DMS53 treated with DMSO at 0.1 percent for 48 hours (cell line): ENCODE measurements around the gene ST6GALNAC2.

Source experiments
- DNase-seq: peaks from one replicate; lab custom pipeline; 2025; ENCODE audit not compliant: unreplicated experiment; lab: John Stamatoyannopoulos, UW

The ST6GALNAC2 gene

DNA sequence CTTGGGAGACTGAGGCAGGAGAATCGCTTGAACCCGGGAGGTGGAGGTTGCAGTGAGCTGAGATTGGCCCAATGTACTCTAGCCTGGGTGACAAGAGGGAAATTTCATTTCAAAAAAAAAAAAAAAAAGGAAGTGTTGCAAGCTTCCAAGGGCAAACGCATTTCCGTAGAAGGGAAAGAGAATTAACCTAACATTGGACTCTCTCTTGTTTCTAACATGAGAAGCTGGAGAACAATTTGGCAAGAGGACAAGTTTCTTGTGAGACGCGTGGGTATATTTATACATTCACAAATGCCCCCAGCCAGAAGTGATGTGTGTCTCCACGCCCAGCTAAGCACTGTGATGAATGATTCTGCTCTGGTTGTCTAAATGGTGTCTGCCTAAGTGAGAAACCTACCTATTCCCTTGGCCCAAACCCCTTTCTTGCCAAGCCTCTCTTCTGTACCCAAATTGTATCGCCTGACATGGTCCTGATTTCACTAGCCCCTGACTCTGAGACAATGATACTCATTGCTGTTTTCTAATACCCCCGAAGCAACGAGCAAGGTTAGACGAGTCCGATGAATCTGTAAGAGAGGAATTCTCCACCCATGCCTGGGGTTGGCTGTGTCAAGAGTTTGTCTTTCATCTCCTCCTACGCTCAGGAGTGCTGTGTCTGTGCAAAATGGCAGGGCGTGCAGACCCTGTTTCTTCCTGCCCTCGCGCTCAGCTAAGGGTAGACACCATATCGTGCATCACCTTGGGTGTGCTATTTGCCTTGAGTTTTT lies 14.2 kb upstream of the ST6GALNAC2 start:
- DNase-seq, result no peak

GRCh38 chr17:76598004-76598439 lies 12.4 kb upstream of the ST6GALNAC2 start:
- peak; percentile 79 for DNase-seq

GRCh38 chr17:76597156-76598003 lies 11.7 kb upstream of the ST6GALNAC2 start:
- no peak for DNase-seq

GRCh38 chr17:76594690-76595089 lies 9.0 kb upstream of the ST6GALNAC2 start:
- DNase-seq, result no peak

DNA sequence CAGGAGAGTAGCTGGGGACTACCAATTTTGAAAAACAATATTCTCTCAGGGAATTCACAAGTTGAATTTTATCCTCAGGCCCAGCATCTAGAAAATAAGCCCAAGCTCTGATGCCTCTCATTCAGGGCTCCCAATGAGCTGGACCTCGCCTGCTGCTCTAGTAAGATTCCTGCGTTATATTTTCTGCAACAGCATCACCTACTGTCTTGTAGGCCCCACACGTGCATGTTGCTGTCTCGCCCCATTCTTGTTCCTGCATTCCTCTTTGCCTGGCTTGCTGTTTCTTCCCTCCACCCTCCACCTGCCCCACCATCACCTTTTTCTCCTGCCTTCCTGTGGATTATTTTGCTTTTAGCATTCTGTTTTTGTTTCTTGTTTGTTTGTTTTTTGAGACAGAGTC lies 8.3 kb upstream of the ST6GALNAC2 start:
- no peak for DNase-seq

DNA sequence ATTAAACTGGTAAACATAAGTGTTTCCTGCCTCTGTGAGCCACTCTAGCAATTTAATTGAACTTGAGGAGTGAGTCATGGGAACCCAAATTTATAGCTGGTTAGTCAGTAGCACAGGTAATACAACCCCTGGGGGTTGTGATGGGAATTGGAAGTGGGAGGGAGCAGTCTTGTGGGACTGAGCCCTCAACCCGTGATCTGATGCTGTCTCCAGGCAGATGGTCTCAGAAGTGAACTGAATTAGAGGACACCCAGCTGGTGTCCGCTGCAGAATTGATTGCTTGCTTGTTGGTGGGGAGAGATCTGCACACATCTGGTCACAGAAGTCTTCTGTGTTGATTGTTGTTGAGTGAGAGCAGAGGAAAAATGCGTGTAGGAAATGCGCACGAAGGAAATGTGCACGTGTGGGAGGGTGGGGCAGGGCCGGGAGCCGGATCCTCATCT lies 7.7 kb upstream of the ST6GALNAC2 start:
- DNase-seq, result no peak

DNA sequence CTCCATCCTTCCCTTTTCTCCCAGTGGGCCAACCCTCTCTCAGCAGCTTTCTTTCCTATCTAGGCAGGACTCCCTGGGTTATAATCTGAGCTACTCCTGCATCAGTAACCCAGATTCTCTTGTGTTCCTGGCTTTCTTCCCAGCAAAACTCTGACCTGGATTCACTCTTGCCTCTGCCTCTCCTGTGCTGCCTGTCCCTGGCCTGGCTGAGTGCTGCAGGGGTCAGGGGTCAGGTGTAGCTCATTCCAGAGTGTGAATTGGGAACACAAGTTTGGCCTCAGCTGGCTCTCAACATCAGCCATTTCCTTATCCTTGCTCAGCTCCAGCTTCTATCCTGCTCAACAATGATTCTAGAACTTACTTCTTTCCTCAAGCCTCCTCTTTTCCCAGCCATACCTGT lies 2.5 kb upstream of the ST6GALNAC2 start:
- no peak for DNase-seq

DNA sequence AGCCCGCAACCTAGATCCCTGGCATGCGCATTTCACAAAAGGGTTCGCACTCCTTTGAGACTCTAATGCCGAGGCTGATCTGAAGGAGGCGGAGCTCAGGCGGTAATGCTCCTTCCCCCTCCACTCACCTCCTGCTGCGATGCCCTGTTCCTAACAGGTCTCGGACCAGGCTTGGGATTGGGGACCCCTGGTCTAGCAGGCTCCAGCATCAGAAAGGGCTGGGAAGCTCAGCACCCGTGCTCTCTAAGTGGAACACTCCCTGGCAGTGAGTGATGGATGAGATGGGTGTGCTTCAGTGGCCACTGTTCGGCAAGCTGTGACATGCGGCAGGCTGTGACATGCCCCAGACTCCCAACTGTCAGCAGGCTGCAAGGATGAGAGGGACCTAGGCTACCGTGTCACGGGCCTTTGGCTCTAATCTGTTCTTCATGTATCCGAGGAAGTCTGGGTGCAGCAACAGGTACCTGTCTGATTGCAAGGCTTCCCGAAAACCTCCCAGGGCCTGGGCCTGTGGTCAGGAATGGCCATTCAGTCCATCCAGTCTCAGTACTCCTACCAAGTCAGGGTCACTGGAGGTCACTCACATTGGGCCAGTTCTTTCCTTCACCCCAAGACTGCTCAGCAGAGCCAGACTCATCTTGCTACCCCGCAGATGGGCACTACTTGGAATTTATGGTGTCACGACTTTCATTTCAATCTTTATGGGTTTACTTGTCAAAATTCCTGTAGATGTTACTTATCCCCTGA lies 1.3 kb upstream of the ST6GALNAC2 start:
- DNase-seq, result no peak

GRCh38 chr17:76585033-76585648 lies 519 bp downstream of the ST6GALNAC2 start:
- no peak for DNase-seq

- DNase-seq, result no peak
Measured at GRCh38 chr17:76584427-76585032, 1.1 kb downstream of the ST6GALNAC2 start.

GRCh38 chr17:76582660-76583059 lies 3.0 kb downstream of the ST6GALNAC2 start:
- DNase-seq, result no peak

GRCh38 chr17:76581515-76581914 lies 4.1 kb downstream of the ST6GALNAC2 start:
- no peak for DNase-seq

- no peak for DNase-seq
Measured at GRCh38 chr17:76579281-76579680, 6.4 kb downstream of the ST6GALNAC2 start.

GRCh38 chr17:76578376-76578775 lies 7.3 kb downstream of the ST6GALNAC2 start:
- no peak for DNase-seq

DNA sequence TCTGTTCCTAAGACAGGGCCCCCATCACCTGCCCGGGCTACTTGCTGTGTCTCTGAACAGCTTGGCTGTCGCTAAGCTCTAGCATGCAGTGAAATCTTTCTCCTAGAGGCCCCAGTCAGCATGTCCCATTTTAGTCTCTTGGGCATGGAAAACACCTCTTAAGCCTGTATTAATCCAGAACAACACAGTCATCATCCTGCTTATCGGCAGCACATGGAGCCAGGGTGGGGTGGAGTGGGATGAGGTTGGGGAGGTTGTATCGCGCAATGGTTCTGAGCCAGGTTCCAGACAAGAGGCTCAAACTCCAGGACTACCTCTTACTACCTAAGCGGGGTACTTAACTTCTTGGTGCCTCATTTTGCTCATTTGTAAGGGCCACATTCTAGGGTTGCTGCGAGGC lies 7.8 kb downstream of the ST6GALNAC2 start:
- no peak for DNase-seq

- DNase-seq, result no peak
Measured at GRCh38 chr17:76576189-76576588, 9.5 kb downstream of the ST6GALNAC2 start.

DNA sequence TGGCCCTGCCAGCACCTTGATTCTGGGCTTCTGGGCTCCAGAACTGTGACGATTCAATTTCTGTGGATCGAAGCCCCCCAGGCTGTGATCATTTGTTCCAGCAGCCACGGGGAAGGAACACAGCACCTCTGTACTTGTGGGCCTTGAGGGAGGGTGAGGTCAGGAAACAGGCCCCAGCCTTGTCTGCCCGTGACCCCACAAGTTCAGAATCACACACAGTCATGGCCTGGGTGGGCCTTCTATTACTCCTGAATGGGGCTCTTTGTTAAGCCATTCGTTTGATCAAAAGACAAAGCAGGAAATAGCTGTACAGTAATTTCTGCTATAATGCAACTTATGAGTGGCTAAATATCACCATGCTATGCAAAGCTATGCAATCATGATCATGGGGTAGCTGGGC lies 10.1 kb downstream of the ST6GALNAC2 start:
- DNase-seq, result no peak

- no peak for DNase-seq
Measured at GRCh38 chr17:76574166-76574565, 11.5 kb downstream of the ST6GALNAC2 start.

DNA sequence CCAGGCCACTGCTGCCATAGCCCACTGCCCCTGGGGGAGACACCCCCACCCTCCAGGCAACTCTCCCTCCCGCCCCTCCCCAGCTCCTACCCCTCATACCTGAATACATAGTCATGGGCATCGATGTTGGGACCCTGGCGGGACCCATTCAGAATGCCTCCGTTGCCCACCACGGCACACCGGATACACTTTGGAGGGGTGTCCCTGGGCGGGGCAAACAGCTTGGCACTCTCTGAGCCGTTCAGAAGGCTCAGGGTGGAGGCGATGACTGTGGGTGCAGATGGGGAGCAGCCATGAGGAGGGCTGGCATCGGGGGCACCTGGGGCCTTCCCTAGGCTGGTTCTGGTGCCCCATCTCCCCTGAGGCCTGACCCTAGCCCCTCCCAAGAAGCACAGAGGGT lies 12.6 kb downstream of the ST6GALNAC2 start:
- DNase-seq, result no peak

GRCh38 chr17:76572201-76572910 lies 13.3 kb downstream of the ST6GALNAC2 start:
- no peak for DNase-seq
